Suppressor macrophage treated with lipopolysaccharide for 1 hour (primary cell): Measurements from ENCODE around the gene KCNC3.
A peak's percentile ranks its signal among the peaks of the same experiment; 100 is the strongest.

Experiments
- DNase-seq, 3 donors: peaks; one replicate each; pipeline ENCODE4 v3.0.0-alpha.2; 2020 to 2022

KCNC3 gene

DNA sequence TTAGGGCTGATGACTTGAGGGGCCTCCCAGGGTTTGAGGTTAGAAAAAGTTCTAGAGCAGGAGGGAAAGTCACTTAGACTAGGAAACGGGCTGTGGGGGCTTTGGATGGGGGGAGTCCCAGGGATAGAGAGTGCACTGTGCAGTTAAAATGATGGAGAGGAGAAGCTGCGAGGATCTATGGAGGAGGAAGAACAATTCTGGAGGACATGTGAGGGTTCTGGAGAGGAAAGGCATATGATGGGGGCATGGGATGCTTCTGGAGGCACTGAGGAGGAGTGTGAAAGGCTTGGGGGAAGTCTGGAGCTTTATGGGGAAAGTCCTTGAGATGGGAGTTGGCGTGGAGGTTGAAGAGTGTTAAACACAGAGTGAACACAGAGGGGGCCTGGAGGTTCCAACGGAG, 2.2 kb downstream of the KCNC3 start:
- peak in 1 of 3 donors; percentile 12 for DNase-seq

DNA sequence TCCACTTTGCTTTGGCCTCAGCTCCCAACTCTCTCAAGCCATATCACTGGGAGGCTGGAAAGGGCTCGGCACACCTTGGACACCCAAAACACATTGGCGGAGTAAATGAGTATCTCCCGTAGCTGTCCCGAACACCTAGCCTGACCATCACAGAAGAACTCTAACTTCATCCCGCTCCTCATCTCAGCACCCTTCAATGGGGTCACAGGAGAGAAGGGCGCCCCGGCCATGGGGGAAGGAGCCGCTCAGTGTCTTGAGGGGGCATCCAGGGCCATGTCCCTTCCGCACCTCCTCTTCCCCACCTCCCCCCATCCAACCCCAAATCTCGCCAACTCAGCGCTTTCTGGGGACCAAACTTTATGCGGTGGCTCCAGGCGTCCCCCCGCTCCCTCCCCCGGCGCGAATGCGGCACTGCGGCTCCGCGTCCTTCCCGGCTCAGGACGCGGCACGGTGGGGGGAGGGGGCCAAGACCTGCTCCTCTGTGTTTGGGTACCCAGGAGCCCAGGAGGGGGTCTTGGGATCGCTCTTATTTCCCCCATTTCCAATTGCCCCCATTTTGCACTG, 3.0 kb downstream of the KCNC3 start:
- DNase-seq: no peak

DNA sequence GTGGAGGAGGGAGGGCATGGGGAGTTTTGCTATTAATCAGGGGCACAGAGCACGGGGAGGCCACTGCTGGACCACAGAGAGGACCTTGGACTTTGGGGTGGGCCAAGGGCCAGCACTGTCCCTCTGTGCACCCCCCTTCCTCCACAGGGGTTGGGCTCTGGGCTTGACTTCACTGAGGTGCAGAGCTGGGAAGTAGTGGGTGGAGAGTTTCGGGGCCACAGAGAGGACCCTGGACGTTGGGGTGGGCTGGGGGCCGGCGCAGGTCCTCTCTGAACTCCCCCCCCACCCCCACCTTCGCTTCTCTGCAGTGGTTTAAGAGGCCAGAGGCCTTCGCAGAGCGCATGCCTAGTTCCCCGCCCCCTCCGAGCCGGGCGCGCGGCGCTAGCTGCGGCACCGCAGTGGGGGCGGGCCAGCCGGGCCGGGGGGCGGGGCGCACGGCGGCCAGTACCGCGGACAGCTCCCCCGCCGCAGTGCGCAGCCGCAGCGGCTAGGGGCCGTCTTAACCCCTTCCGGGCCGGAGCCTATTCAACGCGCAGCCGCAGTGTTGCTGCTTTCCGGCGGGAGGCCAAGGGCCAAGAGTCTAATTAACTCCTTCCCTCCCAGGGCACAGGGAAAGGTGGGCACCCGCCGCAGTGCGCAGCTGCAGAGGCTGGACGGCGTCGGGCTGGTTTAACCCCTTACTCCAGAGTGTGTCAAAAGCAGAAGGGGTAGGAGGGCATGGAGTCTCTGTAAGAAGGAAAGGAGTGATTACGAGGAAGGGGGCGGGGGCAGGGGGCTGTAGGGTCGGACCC, 3.7 kb downstream of the KCNC3 start:
- peak; percentile 82 to 95 (median 89) for DNase-seq

GRCh38 chr19:50324331-50324730, 4.8 kb downstream of the KCNC3 start:
- no peak for DNase-seq

- DNase-seq: no peak
Observed at GRCh38 chr19:50323782-50324133, 5.4 kb downstream of the KCNC3 start.

- no peak for DNase-seq
Observed at GRCh38 chr19:50322931-50323781, 6.0 kb downstream of the KCNC3 start.

DNA sequence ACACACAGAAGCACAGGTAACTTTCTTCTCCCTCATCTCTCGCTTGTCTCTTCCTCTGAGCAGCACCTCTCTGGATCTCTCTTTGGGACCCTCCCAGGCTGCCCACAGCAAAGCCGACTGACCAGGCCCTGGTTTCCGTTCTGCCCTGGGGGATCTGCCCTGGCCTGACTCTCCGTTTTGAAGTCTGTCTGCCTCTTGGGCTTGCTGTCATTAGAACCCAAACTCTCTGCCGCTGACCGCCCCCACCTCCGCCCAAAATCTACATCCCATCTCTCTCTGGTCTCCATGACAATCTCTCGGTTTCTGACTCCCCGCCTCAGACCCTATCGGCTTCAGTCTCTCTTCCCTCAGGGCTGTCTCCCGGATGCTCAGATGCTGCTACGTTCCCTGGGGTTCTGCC, 6.9 kb downstream of the KCNC3 start:
- DNase-seq: no peak

- no peak for DNase-seq
Observed at GRCh38 chr19:50321831-50322230, 7.3 kb downstream of the KCNC3 start.

- no peak for DNase-seq
Observed at GRCh38 chr19:50320596-50320995, 8.6 kb downstream of the KCNC3 start.

DNA sequence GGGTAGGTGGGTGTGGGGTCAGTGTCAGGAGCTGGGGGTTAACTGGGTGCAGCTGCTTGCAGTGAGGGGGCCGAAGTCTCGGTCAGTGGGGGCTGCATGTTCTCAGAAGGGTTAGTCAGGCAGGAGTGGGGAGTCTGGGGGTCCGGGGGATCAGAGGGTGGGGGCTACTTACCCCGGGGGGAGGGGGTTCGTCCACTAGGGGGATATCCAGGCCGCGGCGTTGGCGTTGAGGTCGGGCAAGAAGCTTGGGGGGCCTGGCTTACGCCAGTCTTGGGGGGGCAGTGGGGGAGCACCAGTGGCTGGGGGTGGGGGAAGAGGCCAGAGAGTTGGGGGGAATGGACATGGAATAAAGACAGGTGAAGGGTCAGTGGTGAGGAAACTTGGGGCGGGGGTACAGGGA, 9.1 kb downstream of the KCNC3 start:
- no peak for DNase-seq

DNA sequence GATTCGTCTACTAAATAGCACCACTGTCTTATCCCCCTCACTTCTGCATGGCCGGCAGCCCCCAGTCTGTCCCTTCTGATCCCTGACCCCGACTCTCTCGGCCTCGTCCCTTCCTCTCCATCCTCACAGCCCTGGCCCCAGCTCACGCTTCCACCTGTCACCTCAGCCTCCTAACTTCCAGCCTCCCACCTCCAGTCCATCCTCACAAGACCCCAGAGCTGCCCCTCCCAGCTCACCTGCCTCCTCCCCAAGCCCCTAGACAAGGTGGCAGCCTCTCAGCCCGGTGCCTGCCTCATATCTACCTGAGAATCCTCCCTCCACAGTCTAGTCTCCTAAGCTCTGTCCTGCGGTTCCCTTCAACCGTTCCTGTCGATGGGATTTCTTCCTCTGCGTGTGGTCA, 10.0 kb downstream of the KCNC3 start:
- no peak for DNase-seq

- DNase-seq: no peak
Observed at GRCh38 chr19:50318438-50318837, 10.7 kb downstream of the KCNC3 start.

- DNase-seq: no peak
Observed at GRCh38 chr19:50317115-50317514, 12.1 kb downstream of the KCNC3 start.

DNA sequence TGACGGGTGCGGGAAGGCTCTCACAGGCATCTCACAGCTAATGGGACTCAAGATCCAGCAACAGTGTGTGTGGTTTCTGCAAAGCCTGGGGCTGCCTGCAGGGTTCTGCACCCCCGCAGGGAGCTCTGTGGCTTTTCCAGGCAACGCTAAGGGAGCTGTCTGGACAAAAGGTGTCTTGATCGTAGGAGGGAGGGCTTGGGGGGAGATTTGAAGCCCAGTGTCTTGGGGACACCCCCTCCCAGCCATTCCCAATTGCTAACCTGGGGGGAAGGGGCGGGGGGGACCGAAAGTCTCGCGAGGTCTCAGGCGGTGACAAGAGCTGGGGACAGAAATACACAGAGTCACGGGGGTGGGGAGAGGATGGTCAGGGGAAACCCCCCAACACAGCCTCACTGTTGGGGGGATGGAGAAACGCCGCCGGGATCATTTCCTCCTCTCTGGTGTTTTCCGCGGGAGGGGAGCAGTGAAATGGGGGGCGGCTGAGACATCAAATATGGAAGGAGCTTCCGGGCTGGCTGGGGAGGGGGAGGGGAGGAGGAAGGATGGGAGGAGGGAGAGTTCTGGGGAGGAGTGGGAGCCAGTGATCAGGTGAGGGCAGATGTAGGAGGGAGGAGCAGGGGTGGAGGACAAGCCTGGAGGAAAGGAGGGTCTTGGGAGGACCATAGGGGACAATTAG, 13.3 kb downstream of the KCNC3 start:
- peak; percentile 70 to 87 (median 74) for DNase-seq

GRCh38 chr19:50314724-50315708, 14.2 kb downstream of the KCNC3 start:
- DNase-seq: no peak

DNA sequence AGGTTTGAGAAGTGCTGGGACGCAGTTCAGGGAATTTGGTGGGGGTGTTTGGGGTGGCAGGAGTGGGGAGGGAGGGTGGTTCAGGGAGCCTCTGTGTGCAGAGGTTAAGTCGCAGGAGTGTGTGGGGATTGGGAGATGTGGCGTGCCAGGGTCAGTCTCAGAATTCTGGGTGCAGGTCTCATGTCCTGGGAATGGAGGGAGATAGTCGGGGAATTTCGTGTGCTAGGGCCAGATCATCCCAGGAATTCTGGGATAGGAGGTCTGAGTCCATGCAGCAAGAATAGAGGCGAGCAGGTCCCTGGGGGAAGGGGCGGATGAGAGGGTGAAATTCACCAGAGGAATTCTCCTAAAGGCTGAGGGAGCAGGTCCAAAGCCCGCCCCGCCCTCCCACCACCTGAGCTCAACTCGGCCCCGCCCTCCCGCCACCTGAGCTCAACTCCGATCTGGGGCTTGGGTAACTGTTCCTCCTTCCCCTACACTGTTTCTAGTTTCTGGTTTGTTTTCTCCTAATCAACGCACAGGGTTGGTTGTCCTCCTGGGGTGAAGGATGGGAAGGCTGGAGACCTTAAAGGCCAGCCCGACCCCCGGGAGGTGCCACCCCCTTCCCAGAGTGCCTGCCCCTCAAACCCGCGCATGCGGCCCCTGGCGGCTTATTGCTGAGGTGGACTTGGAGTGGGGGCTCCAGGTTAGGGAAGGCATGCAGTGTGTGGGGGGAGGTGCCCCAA, 15.2 kb downstream of the KCNC3 start:
- DNase-seq: no peak

DNA sequence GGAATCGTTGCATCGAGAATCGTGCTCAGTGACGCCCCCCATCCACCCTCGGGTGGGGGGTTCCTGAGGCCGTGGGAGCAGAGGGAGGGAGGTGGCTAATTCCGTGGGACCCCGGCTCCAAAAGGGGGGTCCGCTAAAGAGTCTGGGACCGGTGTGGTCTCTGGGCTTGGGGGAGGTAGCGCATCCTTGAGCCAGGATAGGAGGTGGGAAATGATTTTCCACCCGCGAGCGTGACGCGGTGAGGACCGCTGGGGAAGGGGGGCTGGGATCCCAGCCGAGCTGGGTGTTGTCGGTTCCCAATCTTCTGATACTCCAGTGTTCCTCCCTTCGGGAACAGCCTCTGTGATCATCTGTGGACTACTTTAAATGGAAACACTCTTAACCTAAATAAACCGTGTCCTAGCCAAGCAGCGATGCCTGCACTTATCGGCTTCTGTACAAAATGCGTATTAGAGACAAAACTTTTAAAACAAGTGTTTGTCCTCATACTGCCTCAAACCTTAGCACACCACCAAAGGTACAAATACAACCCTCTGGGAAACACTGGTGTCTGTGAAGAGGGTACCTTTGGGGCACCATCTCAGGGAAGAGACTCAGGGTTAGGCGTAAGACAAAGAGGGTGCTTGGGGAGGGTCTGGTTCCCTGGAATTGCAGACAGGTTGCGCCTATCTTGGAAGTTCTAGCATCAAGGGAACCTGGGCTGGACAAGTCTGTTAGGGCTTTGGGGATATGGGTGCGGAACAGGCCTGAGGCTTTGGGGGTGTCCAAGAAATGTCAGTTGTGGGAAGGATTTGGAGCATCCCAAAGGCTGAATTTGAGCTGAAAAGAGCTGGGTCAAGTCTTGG, 16.0 kb downstream of the KCNC3 start:
- no peak for DNase-seq

- peak in 1 of 3 donors; percentile 29 for DNase-seq
Observed at GRCh38 chr19:50311723-50312635, 17.2 kb downstream of the KCNC3 start.

GRCh38 chr19:50310759-50311465, 18.3 kb downstream of the KCNC3 start:
- no peak for DNase-seq
